GM12878 (cell line): ENCODE results near the gene DNAAF3. TPM values are rescaled to one million over a fixed set of nuclear protein-coding genes. Genes with fewer than 3 reads are reported as not detected.

Experiments
- ATAC-seq: fragments of 200-7000 bp; cut with Tn5 transposase; 3 replicates; pipeline ENCODE4 v1.9.1; 2020; ENCODE audit warnings: mild to moderate bottlenecking, moderate library complexity
- BruUV-seq: library from RNA; stranded (reverse); fragments of 400-500 nt; replicated peaks from 2 replicates; lab custom pipeline; 2021; lab: Mats Ljungman, UMichigan
- CTCF ChIA-PET: fragments of 300-600 bp; sonication (Branson Sonifier 250); formaldehyde crosslinking; extraction: SDS; loops from one replicate; lab custom pipeline; 2021; ENCODE audit warnings: inconsistent platforms; lab: Yijun Ruan, JAX
- POLR2A ChIA-PET: fragments of 350-600 bp; formaldehyde crosslinking; extraction: SDS; loops from one replicate; lab custom pipeline; 2021; ENCODE audit warnings: inconsistent platforms; lab: Charles Lee
- RAD21 ChIA-PET: fragments of 300-600 bp; sonication (Branson Sonifier 250); formaldehyde crosslinking; loops from one replicate; lab custom pipeline; 2023; ENCODE audit warnings: antibody characterized with exemption; ENCODE audit not compliant: unreplicated experiment; lab: Charles Lee
- SMC1A ChIA-PET: fragments of 300-600 bp; sonication (Branson Sonifier 250); formaldehyde crosslinking; loops from one replicate; lab custom pipeline; 2023; ENCODE audit not compliant: unreplicated experiment, uncharacterized antibody; lab: Charles Lee
- DNase-seq: peaks from one replicate; pipeline ENCODE4 v3.0.0-alpha.2; 2011; ENCODE audit warnings: low read depth, low spot score
- FAIRE-seq: peaks from 3 replicates; lab custom pipeline; 2011; peaks lifted over from hg19 to GRCh38; lab: Jason Lieb, UNC
- H2AFZ ChIP-seq: 2 replicates; pipeline ENCODE4 v1.6.0; 2011; ENCODE audit warnings: low read depth, low read length, control low read depth; ENCODE audit not compliant: control insufficient read depth
- H3K27ac ChIP-seq: 2 replicates; pipeline ENCODE4 v1.5.1; 2011; ENCODE audit warnings: control low read depth; ENCODE audit not compliant: control insufficient read depth, insufficient read depth
- H3K27me3 ChIP-seq, 2 experiments: replicated peaks in 1 of 2; 2 replicates each; pipeline versions ENCODE4 v1.6.0 to v1.6.1; 2011; ENCODE audit warnings: low read length in 1 of 2; ENCODE audit not compliant: control insufficient read depth in 2 of 2, insufficient read depth in 2 of 2
- H3K36me3 ChIP-seq, 2 experiments: 2 replicates each; pipeline ENCODE4 v1.5.1; 2011; ENCODE audit warnings: low read length in 1 of 2; ENCODE audit not compliant: control insufficient read depth in 2 of 2, insufficient read depth in 2 of 2
- H3K4me1 ChIP-seq: 2 replicates; pipeline ENCODE4 v1.6.1; 2011; ENCODE audit warnings: mild to moderate bottlenecking, low read length, moderate library complexity, mixed read lengths; ENCODE audit not compliant: control insufficient read depth, insufficient read depth
- H3K4me2 ChIP-seq: 2 replicates; pipeline ENCODE4 v1.6.0; 2011; ENCODE audit warnings: control low read depth; ENCODE audit not compliant: control insufficient read depth, insufficient read depth
- H3K4me3 ChIP-seq: fragments of 200-600 bp; sonication (generic); 2 replicates; pipeline ENCODE4 v1.5.1; 2016
- H3K79me2 ChIP-seq: 2 replicates; pipeline ENCODE4 v1.6.0; 2011; ENCODE audit warnings: low read length; ENCODE audit not compliant: control insufficient read depth, insufficient read depth
- H3K9ac ChIP-seq: 2 replicates; pipeline ENCODE4 v1.8.0; 2011; ENCODE audit warnings: low read length, control low read depth, mixed read lengths; ENCODE audit not compliant: control insufficient read depth, insufficient read depth
- H3K9me3 ChIP-seq: replicated peaks from 3 replicates; pipeline ENCODE4 v1.5.1; 2011; ENCODE audit warnings: mild to moderate bottlenecking, low read length; ENCODE audit not compliant: control insufficient read depth, insufficient read depth
- H4K20me1 ChIP-seq: 2 replicates; pipeline ENCODE4 v1.6.0; 2011; ENCODE audit not compliant: control insufficient read depth, insufficient read depth
- BACH1 ChIP-seq: fragments of 450-650 bp; IDR thresholded peaks from 2 replicates; pipeline ENCODE4 v1.6.1; 2017; ENCODE audit warnings: mild to moderate bottlenecking, borderline replicate concordance
- BMI1 ChIP-seq: fragments of 450-650 bp; IDR thresholded peaks from 2 replicates; pipeline ENCODE4 v1.6.1; 2016; ENCODE audit warnings: mild to moderate bottlenecking, moderate library complexity, borderline replicate concordance
- CBX5 ChIP-seq: sonication (generic); IDR thresholded peaks from 2 replicates; pipeline ENCODE4 v1.6.1; 2016; ENCODE audit warnings: low read depth, moderate library complexity, mild to moderate bottlenecking, inconsistent platforms
- E4F1 ChIP-seq: fragments of 450-650 bp; IDR thresholded peaks from 2 replicates; pipeline ENCODE4 v1.6.1; 2018; ENCODE audit warnings: borderline replicate concordance, mild to moderate bottlenecking; ENCODE audit not compliant: partially characterized antibody
- EP300 ChIP-seq, 2 experiments: fragments of 150-350 bp in 1 of 2; IDR thresholded peaks; 2 replicates each; pipeline ENCODE4 v1.6.1; 2011 to 2012; ENCODE audit warnings: low read depth in 2 of 2, low read length in 2 of 2, borderline replicate concordance in 1 of 2, improper control_type of control experiment in 1 of 2, inconsistent platforms in 1 of 2; ENCODE audit not compliant: control insufficient read depth in 1 of 2
- MTA3 ChIP-seq: IDR thresholded peaks from 2 replicates; pipeline ENCODE4 v1.6.1; 2012; ENCODE audit warnings: low read length, inconsistent platforms, borderline replicate concordance
- NFYB ChIP-seq: IDR thresholded peaks from 2 replicates; pipeline ENCODE4 v1.6.1; 2011; ENCODE audit warnings: low read depth, mild to moderate bottlenecking, low read length, improper control_type of control experiment, moderate library complexity; ENCODE audit not compliant: insufficient read depth
- NR2C2 ChIP-seq: IDR thresholded peaks from 2 replicates; pipeline ENCODE4 v1.6.1; 2011; ENCODE audit warnings: borderline replicate concordance, low read depth; ENCODE audit not compliant: control insufficient read depth, insufficient read length
- PML ChIP-seq: IDR thresholded peaks from 2 replicates; pipeline ENCODE4 v1.6.1; 2012; ENCODE audit warnings: low read length, inconsistent platforms
- SMAD5 ChIP-seq: IDR thresholded peaks from 2 replicates; pipeline ENCODE4 v1.6.1; 2016; ENCODE audit warnings: antibody characterized with exemption, low read depth
- SPI1 ChIP-seq: IDR thresholded peaks from 2 replicates; pipeline ENCODE4 v1.6.1; 2011; ENCODE audit warnings: low read depth, mild to moderate bottlenecking, low read length, moderate library complexity, borderline replicate concordance; ENCODE audit not compliant: insufficient read depth
- TBL1XR1 ChIP-seq: IDR thresholded peaks from 2 replicates; pipeline ENCODE4 v1.6.1; 2012; ENCODE audit warnings: low read depth, low read length, improper control_type of control experiment
- YY1 ChIP-seq: IDR thresholded peaks from 2 replicates; pipeline ENCODE4 v1.6.1; 2011; ENCODE audit warnings: low read depth, mild to moderate bottlenecking, low read length
- ZBTB40 ChIP-seq: fragments of 450-650 bp; IDR thresholded peaks from 2 replicates; pipeline ENCODE4 v1.6.1; 2016; ENCODE audit warnings: mild to moderate bottlenecking, moderate library complexity, borderline replicate concordance
- ZNF217 ChIP-seq: fragments of 450-650 bp; IDR thresholded peaks from 2 replicates; pipeline ENCODE4 v1.6.1; 2017; ENCODE audit warnings: antibody characterized with exemption, mild to moderate bottlenecking
- ZNF274 ChIP-seq: IDR thresholded peaks from one replicate; pipeline ENCODE4 v1.8.0; 2011; ENCODE audit not compliant: insufficient read length, insufficient read depth
- WGBS: methylation state at CpG from one replicate; pipeline ENCODE4 v1.1.6; 2016; ENCODE audit warnings: low lambda C conversion rate; ENCODE audit not compliant: insufficient replicate concordance, insufficient coverage; ENCODE audit errors: missing lambda C conversion rate; 5-methylcytosine and 5-hydroxymethylcytosine counted together
- in situ Hi-C: fragments of 300-500 bp; cut with MboI; formaldehyde crosslinking; loops from 9 replicates; pipeline ENCODE4 v1.14.3; 2018; ENCODE audit warnings: mixed read lengths
- intact Hi-C: fragments of 100-400 bp; cut with micrococcal nuclease; formaldehyde crosslinking; loops from one replicate; pipeline ENCODE4 v1.14.2; 2022; ENCODE audit not compliant: unreplicated experiment
- polyA plus RNA-seq, 11 experiments: library from polyadenylated mRNA; depleted of rRNA in 4 of 11; unstranded in 6 of 11; stranded (reverse) in 5 of 11; fragments of >200 nt; fragmentation: Nextera tagmentation in 4 of 11; fragmentation: Illumina TruSeq in 1 of 11; extraction: Ambion mirVana in 4 of 11; extraction: Trizol in 1 of 11; gene quantifications; 1 replicate in 1 of 11; 2 replicates in 10 of 11; pipeline versions ENCODE4 v1.2.1 to v1.2.3, GENCODE V29; 2011 to 2016; ENCODE audit warnings: inconsistent platforms in 2 of 11, missing spikeins in 2 of 11, low read depth in 1 of 11
- total RNA-seq, 4 experiments: library from RNA; depleted of rRNA in 3 of 4; stranded (reverse); fragments of >200 nt in 3 of 4; fragmentation: Illumina TruSeq in 1 of 4; extraction: Trizol in 1 of 4; gene quantifications; 2 replicates each; pipeline versions ENCODE4 v1.2.1 to v1.2.3, GENCODE V29; 2013 to 2021

Gene DNAAF3
- total and polyA plus RNA-seq, 10 of the 15 experiments (the other 5 are each of a cell fraction or from before 2014, with no cell fraction given) = not detected

GRCh38 chr19:55174425-55175116, 8.2 kb upstream of the DNAAF3 start:
- Histone ChIP-seq H3K4me3 (no peak overlapping the region), H3K9me3 (peaks cover 1% of the 10 kb centered on the region; the same call in 1 of the 3 replicates), H3K27me3 (peaks cover 0 to 7% of the 10 kb centered on the region in 2 experiments; a peak in 1 of 4 replicates), H4K20me1 (no peaks in the 10 kb centered on the region), H3K36me3 (no peaks in the 10 kb centered on the region), H3K27ac (no peak overlapping the region), H3K79me2 (no peaks in the 10 kb centered on the region), H2AFZ (no peak overlapping the region), H3K4me1 (peaks cover 10% of the 10 kb centered on the region), H3K9ac (no peak overlapping the region), H3K4me2 (no peak overlapping the region)
- no peak for TF ChIP-seq YY1
- no peak for TF ChIP-seq SPI1
- no peak for TF ChIP-seq ZNF274
- TF ChIP-seq MTA3 = no peak
- TF ChIP-seq ZBTB40 = no peak
- TF ChIP-seq PML = no peak
- TF ChIP-seq CBX5 = no peak
- TF ChIP-seq EP300 (IDR thresholded peaks at IDR 0.05; ENCODE audit: borderline replicate concordance in 1 of 2, control insufficient read depth in 1 of 2, low read depth in 2 of 2, low read length in 2 of 2) = no peak
- TF ChIP-seq E4F1 = no peak
- TF ChIP-seq BACH1 = no peak
- TF ChIP-seq BMI1 = no peak
- TF ChIP-seq SMAD5 = no peak
- no peak for TF ChIP-seq NFYB
- no peak for TF ChIP-seq TBL1XR1
- TF ChIP-seq ZNF217 = no peak
- no peak for TF ChIP-seq NR2C2
- in situ Hi-C loops (no loop called here), intact Hi-C loops (no loop called here)
- SMC1A ChIA-PET = interaction anchor here (0.8 kb wide), 1 partner anchor 36 kb away, joined by 3 read pairs; no protein-coding TSS in a partner anchor
- BruUV-seq = no TSS peak
- ATAC-seq (no peak), FAIRE-seq (no peak), DNase-seq (no peak)
- POLR2A ChIA-PET = interaction anchor here (0.6 kb wide), 1 partner anchor 265 kb away, joined by 3 read pairs; no protein-coding TSS in a partner anchor
- RAD21 ChIA-PET = no interaction called here
- 70% methylated on average over 21 of the region's 21 CpGs for WGBS
- CTCF ChIA-PET = interaction anchor here (1.2 to 1.4 kb wide), 2 partner anchors 14 to 329 kb away, joined by 3 read pairs; no protein-coding TSS in a partner anchor
